Body of pancreas (tissue), 4 donors: Measurements from ENCODE around the gene CASP7. TPM values are rescaled to one million over a fixed set of nuclear protein-coding genes. Genes with fewer than 3 reads are reported as not detected.
A peak's percentile ranks its signal among the peaks of the same experiment; 100 is the strongest.

Experiments
- ATAC-seq: fragments of 150-250 bp; one replicate; pipeline ENCODE4 v1.9.1; 2016
- DNase-seq, 4 donors: peaks; one replicate each; pipeline ENCODE4 v3.0.0-alpha.2; 2019
- H3K27ac ChIP-seq, 4 donors: fragments of 200-600 bp; sonication (generic); 1 replicate in 3 of 4; 2 replicates in 1 of 4; pipeline versions ENCODE4 v1.5.1 to v1.6.1; 2016 to 2019; ENCODE audit warnings: mild to moderate bottlenecking in 1 of 4, mixed read lengths in 1 of 4, moderate library complexity in 1 of 4
- H3K27me3 ChIP-seq, 2 donors: fragments of 200-600 bp; sonication (generic); one replicate each; pipeline ENCODE4 v1.6.0; 2016; ENCODE audit warnings: mild to moderate bottlenecking in 1 of 2
- H3K36me3 ChIP-seq, 2 donors: fragments of 200-600 bp; sonication (generic); replicated peaks in 1 of 2; 2 replicates each; pipeline ENCODE4 v1.5.1; 2016; ENCODE audit warnings: low read depth in 2 of 2; ENCODE audit not compliant: insufficient read depth in 1 of 2
- H3K4me1 ChIP-seq: fragments of 200-600 bp; sonication (generic); one replicate; pipeline ENCODE4 v1.6.0; 2016
- H3K4me3 ChIP-seq, 2 donors: fragments of 200-600 bp; sonication (generic); 1 replicate in 1 of 2; 2 replicates in 1 of 2; pipeline ENCODE4 v1.5.1; 2016 to 2019
- H3K9me3 ChIP-seq, 3 donors: fragments of 200-600 bp; sonication (generic); 1 replicate in 2 of 3; 2 replicates in 1 of 3; pipeline ENCODE4 v1.5.1; 2016
- CTCF ChIP-seq, 7 experiments: fragments of 450-650 bp in 4 of 7; fragments of 200-600 bp in 3 of 7; sonication (generic) in 3 of 7; IDR thresholded peaks; one replicate each; pipeline ENCODE4 v1.5.1; 2016 to 2019; ENCODE audit warnings: antibody characterized with exemption in 7 of 7
- POLR2A ChIP-seq, 3 donors: fragments of 450-650 bp; IDR thresholded peaks; one replicate each; pipeline ENCODE4 v1.6.1; 2016; ENCODE audit warnings: antibody characterized with exemption in 3 of 3, mild to moderate bottlenecking in 2 of 3
- WGBS, 2 donors: methylation state at CpG; one replicate each; pipeline ENCODE4 v1.1.5; 2017; 5-methylcytosine and 5-hydroxymethylcytosine counted together
- intact Hi-C: fragments of 100-400 bp; cut with DNase I; formaldehyde crosslinking; loops from one replicate; pipeline ENCODE4 v1.15.1; 2023
- total RNA-seq, 2 donors: library from RNA; depleted of rRNA; stranded (reverse); fragments of >200 nt; gene quantifications; one replicate each; pipeline ENCODE4 v1.1.0, GENCODE V29; 2016

The CASP7 gene
- total RNA-seq, 2 donors from 2014 or later = 11.2 to 23.1 TPM

GRCh38 chr10:113733635-113734034 lies 53.9 kb downstream of the CASP7 start:
- Histone ChIP-seq H3K36me3 (peaks cover 0 to 14% of the 10 kb centered on the region in 2 donors), H3K27ac (peak overlapping the region in 1 of 4 donors; percentile 37), H3K4me1 (peaks cover 27% of the 10 kb centered on the region), H3K4me3 (no peak overlapping the region), H3K27me3 (no peaks in the 10 kb centered on the region), H3K9me3 (no peaks in the 10 kb centered on the region)
- 58 to 88% methylated on average over 4 of the region's 4 CpGs for WGBS, 2 donors
- intact Hi-C loops = no loop called here
- DNase-seq = peak in 2 of 4 donors; percentile 24 to 30
- no peak for ATAC-seq
- TF ChIP-seq POLR2A (IDR thresholded peaks at IDR 0.05) (no peak), CTCF (IDR thresholded peaks at IDR 0.05) (no peak)

- DNase-seq = peak in 3 of 4 donors; percentile 17 to 56 (median 41)
- intact Hi-C loops = no loop called here
- Histone ChIP-seq H3K36me3 (no peaks in the 10 kb centered on the region), H3K9me3 (no peaks in the 10 kb centered on the region), H3K4me3 (no peak overlapping the region), H3K4me1 (peaks cover 31% of the 10 kb centered on the region), H3K27me3 (no peaks in the 10 kb centered on the region), H3K27ac (peak overlapping the region in 2 of 4 donors; percentile 10 to 20)
- TF ChIP-seq POLR2A (IDR thresholded peaks at IDR 0.05) (no peak), CTCF (IDR thresholded peaks at IDR 0.05) (peak in 2 of 7 experiments; percentile 8 to 28)
- WGBS, 2 donors = 3 to 8% methylated on average over 2 of the region's 2 CpGs
- ATAC-seq = peak; percentile 33
Observed at GRCh38 chr10:113735913-113736312, 56.2 kb downstream of the CASP7 start.

GRCh38 chr10:113736576-113736975 lies 56.9 kb downstream of the CASP7 start:
- Histone ChIP-seq H3K4me3 (no peak overlapping the region), H3K27ac (peak overlapping the region in 2 of 4 donors; percentile 13 to 20), H3K36me3 (no peaks in the 10 kb centered on the region), H3K9me3 (no peaks in the 10 kb centered on the region), H3K4me1 (peaks cover 31% of the 10 kb centered on the region), H3K27me3 (no peaks in the 10 kb centered on the region)
- intact Hi-C loops = no loop called here
- 3 to 17% methylated on average over 1 of the region's 1 CpG for WGBS, 2 donors
- TF ChIP-seq POLR2A (IDR thresholded peaks at IDR 0.05) (no peak), CTCF (IDR thresholded peaks at IDR 0.05) (no peak)
- ATAC-seq (no peak), DNase-seq (no peak)

GRCh38 chr10:113739031-113739430 lies 59.3 kb downstream of the CASP7 start:
- WGBS, 2 donors = 44 to 56% methylated on average over 4 of the region's 4 CpGs

More at GRCh38 chr10:113739031-113739430, 59.3 kb downstream of the CASP7 start:
- Histone ChIP-seq H3K27ac (peak overlapping the region; percentile 60 to 83 (median 74)), H3K4me1 (peaks cover 24% of the 10 kb centered on the region), H3K9me3 (no peaks in the 10 kb centered on the region), H3K27me3 (no peaks in the 10 kb centered on the region), H3K4me3 (no peak overlapping the region), H3K36me3 (no peaks in the 10 kb centered on the region)
- intact Hi-C loops = no loop called here
- TF ChIP-seq CTCF (IDR thresholded peaks at IDR 0.05) (no peak), POLR2A (IDR thresholded peaks at IDR 0.05) (no peak)
- DNase-seq (no peak), ATAC-seq (peak; percentile 87)
